ENCODE measurements around the gene C16orf54.

- no peak for TF ChIP-seq CTCF (IDR thresholded peaks at IDR 0.05)
- TF ChIP-seq POLR2A (IDR thresholded peaks at IDR 0.05) = no peak
Observed at GRCh38 chr16:29698484-29699323, 47.1 kb downstream of the C16orf54 start.
